ENCODE results near the gene FRMD8. TPM values are rescaled to one million over a fixed set of nuclear protein-coding genes. Genes with fewer than 3 reads are reported as not detected.

The FRMD8 gene
- polyA plus RNA-seq, 1 experiment = 21.6 TPM

DNA sequence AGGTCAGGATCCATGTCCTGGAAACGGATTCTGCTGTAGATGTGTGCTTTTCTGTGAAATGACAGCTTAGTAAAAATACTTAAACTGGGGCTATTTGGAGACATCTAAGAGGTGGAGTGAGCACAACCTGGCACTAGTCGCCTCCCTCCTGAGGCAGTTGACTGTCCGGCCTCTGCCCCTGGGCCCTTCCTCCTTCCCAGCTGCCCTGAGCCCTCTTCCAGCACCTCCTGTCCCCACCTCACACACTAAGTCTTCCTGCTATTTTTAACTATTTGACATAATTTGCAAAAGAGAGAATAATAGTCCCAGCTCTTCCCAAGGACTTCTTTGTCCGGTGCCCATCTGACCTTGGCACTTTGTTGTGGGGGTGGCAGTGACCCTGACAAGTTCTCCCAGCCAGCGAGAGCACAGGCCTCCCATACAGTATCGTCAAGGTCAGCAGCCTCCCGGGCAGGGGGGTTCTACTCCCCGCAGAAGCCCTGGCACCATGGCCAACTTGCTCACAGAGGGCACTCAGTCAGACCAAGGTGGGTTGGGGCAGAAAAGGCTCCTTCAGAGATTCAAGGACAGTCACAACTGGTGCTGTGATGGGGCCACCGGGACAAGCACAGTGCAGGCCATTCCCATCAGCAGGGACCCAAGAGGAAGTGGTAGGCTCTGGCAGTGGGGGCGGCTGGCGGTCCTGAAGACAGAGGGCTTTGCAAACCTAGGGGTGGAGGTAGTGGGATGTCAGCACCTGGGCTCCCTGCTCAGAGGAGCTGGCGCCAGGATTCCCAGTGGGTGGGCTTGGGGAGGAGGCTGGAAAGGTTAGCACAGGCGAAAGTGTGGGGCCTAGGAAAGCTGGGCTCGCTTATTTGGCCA is 30.6 kb downstream of the FRMD8 start:
- peak overlapping the region; percentile 15 for H3K4me3 ChIP-seq (ENCODE audit: low read depth, low read length)
- CTCF ChIA-PET = interaction anchor here (0.6 to 7.5 kb wide), 30 partner anchors 12 to 160 kb away, joined by 3 to 128 read pairs (median 5); partner anchors contain the start of genes FRMD8, MALAT1, SCYL1 and TIGD3
- peaks cover 2% of the 10 kb centered on the region for H3K36me3 ChIP-seq (ENCODE audit: control insufficient read depth, insufficient read depth, low read length)
- H3K27me3 ChIP-seq (ENCODE audit: control insufficient read depth, insufficient read depth, low read length) = no peaks in the 10 kb centered on the region
- TF ChIP-seq, protein P1, sequence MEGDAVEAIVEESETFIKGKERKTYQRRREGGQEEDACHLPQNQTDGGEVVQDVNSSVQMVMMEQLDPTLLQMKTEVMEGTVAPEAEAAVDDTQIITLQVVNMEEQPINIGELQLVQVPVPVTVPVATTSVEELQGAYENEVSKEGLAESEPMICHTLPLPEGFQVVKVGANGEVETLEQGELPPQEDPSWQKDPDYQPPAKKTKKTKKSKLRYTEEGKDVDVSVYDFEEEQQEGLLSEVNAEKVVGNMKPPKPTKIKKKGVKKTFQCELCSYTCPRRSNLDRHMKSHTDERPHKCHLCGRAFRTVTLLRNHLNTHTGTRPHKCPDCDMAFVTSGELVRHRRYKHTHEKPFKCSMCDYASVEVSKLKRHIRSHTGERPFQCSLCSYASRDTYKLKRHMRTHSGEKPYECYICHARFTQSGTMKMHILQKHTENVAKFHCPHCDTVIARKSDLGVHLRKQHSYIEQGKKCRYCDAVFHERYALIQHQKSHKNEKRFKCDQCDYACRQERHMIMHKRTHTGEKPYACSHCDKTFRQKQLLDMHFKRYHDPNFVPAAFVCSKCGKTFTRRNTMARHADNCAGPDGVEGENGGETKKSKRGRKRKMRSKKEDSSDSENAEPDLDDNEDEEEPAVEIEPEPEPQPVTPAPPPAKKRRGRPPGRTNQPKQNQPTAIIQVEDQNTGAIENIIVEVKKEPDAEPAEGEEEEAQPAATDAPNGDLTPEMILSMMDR (IDR thresholded peaks at IDR 0.05; ENCODE audit: insufficient read depth, low read depth, low read length) = no peak
- POLR2A ChIA-PET = interaction anchor here (0.5 to 0.8 kb wide), 3 partner anchors 32 to 83 kb away, joined by 3 to 5 read pairs (median 3); no protein-coding TSS in a partner anchor
- no peak for DNase-seq (ENCODE audit: low read depth)

DNA sequence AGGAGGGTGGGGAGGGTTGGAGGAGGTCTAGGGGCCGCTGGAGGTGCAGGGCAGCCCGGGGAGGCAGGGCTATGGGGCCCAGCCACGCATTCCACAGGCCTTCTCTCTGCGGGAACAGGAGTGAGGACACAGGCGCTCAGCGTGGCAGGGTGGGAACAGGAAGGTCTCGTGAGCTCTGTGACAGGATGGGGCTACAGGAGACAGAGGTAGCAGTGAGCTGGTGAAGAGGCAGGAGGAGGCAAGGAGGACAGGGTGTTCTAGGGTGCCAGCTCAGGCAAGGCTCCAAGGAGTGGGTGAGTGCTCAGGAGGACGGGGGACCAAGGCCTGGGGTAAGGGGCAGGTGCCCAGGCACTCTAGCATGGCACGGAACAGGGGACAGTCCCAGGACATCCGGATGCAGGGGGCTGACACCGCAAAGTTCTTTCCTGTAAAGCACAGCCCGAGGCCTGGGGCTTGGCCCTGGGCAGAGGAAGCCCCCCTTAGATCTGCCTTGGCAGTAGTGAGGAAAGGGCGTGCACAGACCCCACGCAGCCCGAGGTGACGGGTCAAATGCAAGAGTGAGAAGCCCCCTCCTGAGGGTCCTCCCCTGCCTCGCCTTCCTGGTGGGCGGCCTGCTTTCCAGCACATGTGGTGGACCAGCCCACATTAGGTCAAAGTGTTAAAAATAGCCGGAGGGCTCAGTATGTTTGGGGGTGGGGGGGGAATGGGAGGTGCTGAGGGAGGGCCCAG is 31.4 kb downstream of the FRMD8 start:
- H3K36me3 ChIP-seq (ENCODE audit: control insufficient read depth, insufficient read depth, low read length) = peaks cover 1% of the 10 kb centered on the region; the same call in 1 of the 2 replicates
- ChIA-PET CTCF (interaction anchor here (0.6 to 7.5 kb wide), 11 partner anchors 13 to 159 kb away, joined by 3 to 128 read pairs (median 4); partner anchors contain the start of gene FRMD8), POLR2A (interaction anchor here (0.5 to 7.4 kb wide), 7 partner anchors 60 to 142 kb away, joined by 3 to 204 read pairs (median 5); partner anchors contain the start of gene MALAT1)
- H3K27me3 ChIP-seq (ENCODE audit: control insufficient read depth, insufficient read depth, low read length) = no peaks in the 10 kb centered on the region
- H3K4me3 ChIP-seq (ENCODE audit: low read depth, low read length) = no peak overlapping the region
- DNase-seq (ENCODE audit: low read depth) = no peak
- TF ChIP-seq, protein P1 (IDR thresholded peaks at IDR 0.05; ENCODE audit: insufficient read depth, low read depth, low read length) = no peak

DNA sequence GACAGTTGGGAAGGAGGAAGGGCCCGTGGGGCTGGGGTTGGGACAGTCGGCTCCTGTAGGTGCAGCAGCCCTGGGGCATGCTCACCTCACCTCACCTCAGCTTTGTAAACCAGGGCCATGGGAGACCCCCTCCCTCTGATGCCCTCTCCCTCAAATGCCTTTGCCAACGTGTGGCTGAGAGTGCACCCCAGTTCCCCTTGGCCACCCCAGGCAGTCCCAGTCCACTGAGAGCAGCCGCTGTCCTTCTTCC is 31.9 kb downstream of the FRMD8 start:
- POLR2A ChIA-PET = interaction anchor here (0.5 to 7.4 kb wide), 6 partner anchors 61 to 143 kb away, joined by 3 to 204 read pairs (median 5); partner anchors contain the start of gene MALAT1
- peak overlapping the region; percentile 20; the same call in 1 of the 2 replicates for H3K4me3 ChIP-seq (ENCODE audit: low read depth, low read length)
- CTCF ChIA-PET = interaction anchor here (0.6 to 7.5 kb wide), 8 partner anchors 13 to 90 kb away, joined by 3 to 128 read pairs (median 16); partner anchors contain the start of gene FRMD8

DNA sequence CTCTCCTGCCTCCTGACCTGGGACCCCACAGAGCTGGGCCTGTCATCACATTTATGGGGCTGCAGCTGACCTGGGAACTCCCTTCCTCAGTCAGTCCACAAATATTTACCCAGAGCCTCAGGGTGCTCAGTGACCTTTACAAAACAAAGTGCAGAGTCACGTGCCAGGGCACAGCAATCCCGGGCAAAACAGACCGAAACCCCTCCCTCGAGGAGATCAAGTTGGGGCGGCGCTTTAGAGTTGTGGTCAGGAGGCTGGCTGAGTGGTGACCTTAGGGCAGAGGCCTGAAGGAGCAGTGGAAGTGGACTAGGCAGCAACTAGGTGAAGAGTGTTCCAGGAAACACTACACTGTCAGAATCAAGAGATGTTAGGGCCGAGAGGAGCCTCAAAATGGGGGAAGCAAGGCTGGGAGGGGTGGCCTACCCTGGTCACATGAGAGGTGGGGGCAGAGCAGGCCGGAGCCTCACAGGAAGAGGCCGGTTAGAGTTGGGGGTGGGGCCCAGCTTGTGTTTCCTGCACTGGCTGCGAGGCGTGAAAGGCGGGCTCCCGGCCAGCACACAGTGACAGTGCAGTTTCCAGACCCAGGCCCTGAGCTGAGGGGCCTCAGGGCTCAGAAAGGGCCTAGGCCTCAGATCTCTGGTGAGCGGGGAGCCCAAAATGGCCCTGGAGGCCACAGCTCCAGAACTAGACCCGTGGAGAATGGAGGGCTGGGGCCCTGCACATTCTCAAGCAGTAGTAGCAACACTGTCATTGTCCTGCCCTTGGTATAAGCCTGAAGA is 32.4 kb downstream of the FRMD8 start:
- DNase-seq (ENCODE audit: low read depth) = peak; percentile 92
- Histone ChIP-seq H3K36me3 (ENCODE audit: control insufficient read depth, insufficient read depth, low read length) (peaks cover 2% of the 10 kb centered on the region; the same call in 1 of the 2 replicates), H3K4me3 (ENCODE audit: low read depth, low read length) (peak overlapping the region; percentile 33), H3K27me3 (ENCODE audit: control insufficient read depth, insufficient read depth, low read length) (no peaks in the 10 kb centered on the region)
- CTCF ChIA-PET = interaction anchor here (1.3 to 7.5 kb wide), 8 partner anchors 14 to 90 kb away, joined by 3 to 128 read pairs (median 8); no protein-coding TSS in a partner anchor
- TF ChIP-seq, protein P1 (IDR thresholded peaks at IDR 0.05; ENCODE audit: insufficient read depth, low read depth, low read length) = no peak
- POLR2A ChIA-PET = interaction anchor here (0.5 to 7.4 kb wide), 14 partner anchors 34 to 439 kb away, joined by 3 to 204 read pairs (median 4); partner anchors contain the start of gene MALAT1

More for the DNA sequence above, 31.9 kb downstream of the FRMD8 start:
- Histone ChIP-seq H3K36me3 (ENCODE audit: control insufficient read depth, insufficient read depth, low read length) (peaks cover 1% of the 10 kb centered on the region; the same call in 1 of the 2 replicates), H3K27me3 (ENCODE audit: control insufficient read depth, insufficient read depth, low read length) (no peaks in the 10 kb centered on the region)
- DNase-seq (ENCODE audit: low read depth) = no peak
- TF ChIP-seq, protein P1 (IDR thresholded peaks at IDR 0.05; ENCODE audit: insufficient read depth, low read depth, low read length) = no peak

Data from BJ (cell line).